ENCODE data around the gene ETV5.
"Not testable (repeated sequence)": the region's sequence is repeated elsewhere in the genome, so short reads cannot be mapped to it uniquely, and the experiment has no call there.

ETV5 gene

GRCh38 chr3:186044968-186045367 is 63.9 kb downstream of the ETV5 start:
- no peak overlapping the region for H3K4me3 ChIP-seq (ENCODE audit: low read length)
- DNase-seq (ENCODE audit: low read depth, low spot score), result no peak

DNA sequence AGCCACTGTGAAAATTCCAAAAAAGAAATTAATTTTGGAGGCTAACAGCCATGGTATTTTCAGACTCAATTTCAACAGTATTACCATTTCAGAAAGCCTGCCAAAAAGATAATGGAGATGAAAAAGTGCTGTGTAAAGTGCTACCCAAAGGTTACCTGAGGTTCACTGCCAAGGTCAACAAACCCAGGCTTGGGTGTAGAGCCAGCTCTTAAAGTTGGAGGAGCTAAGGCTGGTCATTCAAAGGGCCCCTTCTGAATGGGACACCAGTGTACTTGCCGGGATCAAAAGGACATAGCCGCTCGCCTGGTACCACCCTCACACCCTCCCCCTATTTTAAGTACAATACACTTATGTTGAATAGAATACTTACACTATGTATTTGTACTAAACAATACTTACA is 64.5 kb downstream of the ETV5 start:
- DNase-seq (ENCODE audit: low read depth, low spot score), result no peak
- no peak overlapping the region for H3K4me3 ChIP-seq (ENCODE audit: low read length)

GRCh38 chr3:186042521-186043202 is 66.2 kb downstream of the ETV5 start:
- no peak for DNase-seq (ENCODE audit: low read depth, low spot score)
- no peak overlapping the region for H3K4me3 ChIP-seq (ENCODE audit: low read length)

DNA sequence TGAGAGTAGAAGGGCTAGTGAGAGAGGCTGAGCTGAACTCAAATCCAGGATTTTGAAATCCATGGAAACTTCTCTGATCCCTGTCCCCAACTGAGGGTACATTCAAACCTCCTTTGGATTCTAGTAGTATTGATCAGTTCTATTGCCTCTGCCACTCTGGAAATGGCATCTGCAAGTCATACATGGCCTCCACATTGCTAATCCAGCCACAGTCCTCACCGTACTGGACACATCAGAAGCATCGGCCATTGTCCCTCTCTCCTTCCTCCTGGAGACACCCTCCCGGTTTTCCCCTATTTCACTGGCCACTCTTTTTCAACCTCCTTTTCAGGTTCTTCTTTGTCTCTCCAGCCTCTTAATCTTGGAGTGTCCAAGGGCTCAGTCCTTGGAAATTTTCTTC is 66.9 kb downstream of the ETV5 start:
- H3K4me3 ChIP-seq (ENCODE audit: low read length), result no peak overlapping the region
- DNase-seq (ENCODE audit: low read depth, low spot score), result no peak

- no peak overlapping the region for H3K4me3 ChIP-seq (ENCODE audit: low read length)
- DNase-seq (ENCODE audit: low read depth, low spot score), result no peak
Observed at GRCh38 chr3:186038360-186038759, 70.5 kb downstream of the ETV5 start.

- no peak overlapping the region for H3K4me3 ChIP-seq (ENCODE audit: low read length)
- no peak for DNase-seq (ENCODE audit: low read depth, low spot score)
Observed at GRCh38 chr3:186035277-186035676, 73.6 kb downstream of the ETV5 start.

- DNase-seq (ENCODE audit: low read depth, low spot score), result peak; percentile 23
Observed at GRCh38 chr3:186032321-186032720, 76.6 kb downstream of the ETV5 start.

GRCh38 chr3:186025993-186026392 is 82.9 kb downstream of the ETV5 start:
- not testable (repeated sequence) for H3K4me3 ChIP-seq (ENCODE audit: low read length); DNase-seq (ENCODE audit: low read depth, low spot score)

More at GRCh38 chr3:186032321-186032720, 76.6 kb downstream of the ETV5 start:
- no peak overlapping the region for H3K4me3 ChIP-seq (ENCODE audit: low read length)

GRCh38 chr3:186025161-186025560 is 83.7 kb downstream of the ETV5 start:
- peak; percentile 90 for DNase-seq (ENCODE audit: low read depth, low spot score)
- no peak overlapping the region for H3K4me3 ChIP-seq (ENCODE audit: low read length)

DNA sequence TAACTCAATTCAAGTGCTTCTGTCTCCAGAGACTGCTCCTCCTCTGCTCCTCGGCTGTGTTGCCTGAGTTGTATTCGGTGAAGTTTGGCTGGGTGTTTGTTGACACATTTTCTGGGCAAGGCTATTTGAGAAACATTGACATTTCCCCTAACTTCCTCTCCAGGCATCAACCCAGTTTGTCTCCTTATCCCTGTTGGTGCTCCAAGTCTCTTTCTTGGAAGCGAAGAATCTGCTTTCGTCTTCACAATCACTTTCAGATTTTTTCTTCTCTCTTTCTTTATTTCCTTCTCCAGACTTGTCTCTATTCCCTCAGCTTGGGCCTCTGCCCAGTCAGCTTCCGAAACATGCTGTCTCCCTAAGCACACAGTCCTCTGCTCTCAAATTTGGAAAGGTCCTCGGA is 84.7 kb downstream of the ETV5 start:
- DNase-seq (ENCODE audit: low read depth, low spot score), result no peak

DNA sequence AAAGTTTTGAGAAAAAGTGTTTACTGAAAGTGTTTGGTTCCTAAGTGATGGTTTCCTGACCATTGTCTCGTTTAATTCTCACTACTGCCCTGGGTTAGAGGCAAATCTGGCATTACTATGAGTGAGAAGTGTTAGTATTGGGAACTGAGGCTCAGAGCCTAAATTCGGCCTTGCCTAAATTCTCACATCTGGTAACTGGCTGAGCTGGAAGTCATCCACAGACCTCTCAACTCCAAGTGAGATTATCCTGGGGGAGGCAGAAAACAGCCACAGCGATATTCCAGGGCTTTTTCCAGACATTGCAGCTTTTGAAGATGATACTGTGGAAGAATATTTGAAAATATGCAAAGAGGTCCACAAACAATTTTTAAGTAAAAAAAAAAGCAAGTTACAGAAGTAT is 86.0 kb downstream of the ETV5 start:
- H3K4me3 ChIP-seq (ENCODE audit: low read length), result no peak overlapping the region
- DNase-seq (ENCODE audit: low read depth, low spot score), result no peak

More for the DNA sequence above, 84.7 kb downstream of the ETV5 start:
- H3K4me3 ChIP-seq (ENCODE audit: low read length), result no peak overlapping the region

DNA sequence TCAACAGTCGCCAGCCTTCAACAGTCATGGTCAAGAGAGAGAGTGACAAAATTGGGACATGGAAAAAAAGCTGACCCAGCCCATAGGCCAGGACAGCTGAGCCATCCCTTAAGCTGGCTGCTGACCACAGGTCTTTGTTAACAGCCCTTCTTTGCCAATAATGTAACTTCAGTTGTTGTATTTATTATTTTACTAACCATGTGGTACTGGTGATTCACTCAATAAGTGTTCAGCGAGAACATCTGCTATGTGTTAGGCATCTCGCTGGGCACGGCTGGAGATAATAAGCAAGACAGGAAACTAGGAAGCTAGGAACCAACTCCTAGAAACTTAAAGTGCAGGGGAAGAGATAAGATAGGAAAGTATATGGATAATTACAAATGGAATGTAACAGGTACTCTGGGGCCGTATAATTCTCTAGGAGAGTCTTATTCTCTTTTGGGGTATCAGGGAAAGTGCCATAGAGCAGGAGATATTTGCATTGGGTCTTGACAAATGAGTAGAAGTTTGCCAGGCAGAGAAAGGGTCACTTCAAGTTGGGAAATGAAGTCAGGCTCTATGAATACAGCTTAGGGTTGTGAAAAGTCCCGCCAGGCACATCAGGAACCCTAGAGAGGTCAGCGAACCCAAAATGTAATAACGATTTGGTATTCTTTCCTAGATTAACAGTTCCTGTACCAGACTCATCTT is 87.1 kb downstream of the ETV5 start:
- no peak for DNase-seq (ENCODE audit: low read depth, low spot score)
- H3K4me3 ChIP-seq (ENCODE audit: low read length), result no peak overlapping the region

DNA sequence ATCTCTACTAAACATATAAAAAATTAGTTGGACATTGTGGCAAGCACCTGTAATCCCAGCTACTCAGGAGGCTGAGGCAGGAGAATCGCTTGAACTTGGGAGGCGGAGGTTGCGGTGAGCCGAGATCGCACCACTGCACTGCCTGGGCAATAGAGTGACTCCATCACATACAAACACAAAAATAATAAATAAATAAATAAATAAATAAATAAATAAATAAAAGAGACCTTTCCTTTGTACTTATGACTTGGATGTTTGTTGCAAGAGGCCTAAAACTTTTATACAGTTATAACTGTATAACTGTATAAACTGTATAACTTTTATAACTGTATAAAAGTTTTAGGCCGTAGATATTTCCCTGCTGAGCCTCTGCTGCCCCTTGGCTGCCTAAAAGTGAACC is 87.6 kb downstream of the ETV5 start:
- not testable (repeated sequence) for DNase-seq (ENCODE audit: low read depth, low spot score); H3K4me3 ChIP-seq (ENCODE audit: low read length)

DNA sequence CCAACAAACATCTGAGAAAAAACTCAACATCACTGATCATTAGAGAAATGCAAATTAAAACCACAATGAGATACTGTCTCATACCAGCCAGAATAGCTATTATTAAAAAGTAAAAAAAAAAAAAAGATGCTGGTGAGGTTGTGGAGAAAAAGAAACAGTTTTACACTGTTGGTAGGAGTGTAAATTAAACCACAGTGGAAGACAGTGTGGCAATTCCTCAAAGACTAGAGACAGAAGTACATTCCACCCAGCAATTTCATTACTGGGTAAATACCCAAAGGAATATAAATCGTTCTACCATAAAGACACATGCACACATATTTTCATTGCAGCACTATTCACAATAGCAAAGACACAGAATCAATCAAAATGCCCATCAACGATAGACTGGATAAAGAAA is 89.6 kb downstream of the ETV5 start:
- not testable (repeated sequence) for DNase-seq (ENCODE audit: low read depth, low spot score)

GRCh38 chr3:186014866-186015265 is 94.0 kb downstream of the ETV5 start:
- no peak overlapping the region for H3K4me3 ChIP-seq (ENCODE audit: low read length)
- no peak for DNase-seq (ENCODE audit: low read depth, low spot score)

More for the DNA sequence above, 89.6 kb downstream of the ETV5 start:
- H3K4me3 ChIP-seq (ENCODE audit: low read length), result not testable (repeated sequence)

- DNase-seq (ENCODE audit: low read depth, low spot score), result no peak
- H3K4me3 ChIP-seq (ENCODE audit: low read length), result no peak overlapping the region
Observed at GRCh38 chr3:186013312-186013711, 95.6 kb downstream of the ETV5 start.

DNA sequence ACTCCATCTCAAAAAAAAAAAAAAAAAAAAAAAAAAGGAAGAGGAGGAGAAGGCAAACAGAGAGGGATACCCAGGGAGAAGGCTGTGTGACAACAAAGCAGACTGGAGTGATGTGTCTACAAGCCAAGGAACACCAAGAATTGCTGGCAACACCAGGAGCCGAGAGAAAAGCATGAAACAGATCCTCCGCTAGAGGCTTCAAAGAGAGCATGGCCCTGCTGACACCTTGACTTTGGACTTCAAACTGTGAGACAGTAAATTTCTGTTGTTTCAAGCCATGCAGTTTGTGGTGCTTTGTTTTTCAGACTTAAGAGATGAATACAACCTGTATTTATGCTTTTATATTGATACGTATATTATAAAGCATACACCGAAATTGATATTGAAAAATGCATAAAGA is 96.8 kb downstream of the ETV5 start:
- no peak for DNase-seq (ENCODE audit: low read depth, low spot score)
- H3K4me3 ChIP-seq (ENCODE audit: low read length), result no peak overlapping the region

GRCh38 chr3:186004671-186005070 is 104.2 kb downstream of the ETV5 start:
- DNase-seq (ENCODE audit: low read depth, low spot score), result no peak
- no peak overlapping the region for H3K4me3 ChIP-seq (ENCODE audit: low read length)

GRCh38 chr3:186004209-186004608 is 104.7 kb downstream of the ETV5 start:
- no peak for DNase-seq (ENCODE audit: low read depth, low spot score)
- H3K4me3 ChIP-seq (ENCODE audit: low read length), result no peak overlapping the region

DNA sequence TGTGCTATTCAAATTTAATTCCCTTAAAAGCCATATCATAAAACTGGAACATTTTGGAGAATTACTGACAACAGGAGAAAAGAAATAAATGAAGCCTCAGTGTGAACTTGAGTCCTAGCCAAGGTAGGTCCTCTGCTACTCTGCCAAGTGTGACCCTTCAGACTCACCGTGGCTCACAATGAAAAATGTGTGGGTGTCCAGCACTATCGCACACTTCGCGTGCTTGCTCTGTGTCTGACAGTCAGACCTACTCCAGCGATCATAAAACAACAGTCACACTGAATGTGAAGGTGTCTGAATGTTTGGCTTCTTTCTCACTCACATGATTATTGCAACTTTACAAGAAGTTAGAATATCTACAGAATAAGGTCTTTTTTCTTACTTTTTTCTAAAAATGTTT is 105.3 kb downstream of the ETV5 start:
- no peak for DNase-seq (ENCODE audit: low read depth, low spot score)
- no peak overlapping the region for H3K4me3 ChIP-seq (ENCODE audit: low read length)

Measured in Jurkat, Clone E6-1 (cell line).